CD4-positive, alpha-beta memory T cell (primary cell): Measurements from ENCODE around the gene PATL1. TPM values are rescaled to one million over a fixed set of nuclear protein-coding genes. Genes with fewer than 3 reads are reported as not detected.
A peak's percentile ranks its signal among the peaks of the same experiment; 100 is the strongest.

Source experiments
- CTCF ChIA-PET: fragments of 350-600 bp; sonication (Branson Sonifier 250); formaldehyde crosslinking; loops from one replicate; lab custom pipeline; 2021; ENCODE audit warnings: inconsistent platforms; ENCODE audit not compliant: partially characterized antibody; lab: Charles Lee
- POLR2A ChIA-PET: fragments of 350-600 bp; sonication (Branson Sonifier 250); formaldehyde crosslinking; loops from one replicate; lab custom pipeline; 2021; ENCODE audit not compliant: partially characterized antibody; lab: Charles Lee
- DNase-seq, 5 donors: peaks; one replicate each; pipeline versions ENCODE4 v3.0.0 to v3.0.0-alpha.2; 2020 to 2022; ENCODE audit warnings: mixed read lengths in 1 of 5
- H3K27ac ChIP-seq: one replicate; pipeline ENCODE4 v1.7.0; 2013; ENCODE audit warnings: low read depth, low read length
- H3K27me3 ChIP-seq: 2 replicates; pipeline ENCODE4 v1.7.0; 2013; ENCODE audit warnings: mild to moderate bottlenecking, low read length, moderate library complexity; ENCODE audit not compliant: insufficient read depth
- H3K36me3 ChIP-seq: 2 replicates; pipeline ENCODE4 v1.7.0; 2013; ENCODE audit warnings: mild to moderate bottlenecking, low read length, moderate library complexity; ENCODE audit not compliant: insufficient read depth
- H3K4me1 ChIP-seq: 2 replicates; pipeline ENCODE4 v1.7.0; 2013; ENCODE audit warnings: mild to moderate bottlenecking, low read length, moderate library complexity; ENCODE audit not compliant: insufficient read depth
- H3K4me3 ChIP-seq, 2 donors: one replicate each; pipeline ENCODE4 v1.7.0; 2013; ENCODE audit warnings: low read length in 2 of 2, mild to moderate bottlenecking in 1 of 2
- H3K9me3 ChIP-seq, 2 donors: one replicate each; pipeline ENCODE4 v1.7.0; 2013; ENCODE audit warnings: low read length in 2 of 2, control low read depth in 1 of 2; ENCODE audit not compliant: control insufficient read depth in 1 of 2
- H3K27ac Mint-ChIP-seq, 7 donors: one replicate each; pipeline ENCODE4 v1.8.0; 2020 to 2021; ENCODE audit warnings: mixed read lengths in 7 of 7, mild to moderate bottlenecking in 6 of 7, inconsistent platforms in 3 of 7, moderate library complexity in 3 of 7
- H3K27me3 Mint-ChIP-seq, 2 donors: one replicate each; pipeline ENCODE4 v1.8.0; 2020 to 2021; ENCODE audit warnings: mixed read lengths in 2 of 2
- H3K36me3 Mint-ChIP-seq, 2 donors: one replicate each; pipeline ENCODE4 v1.8.0; 2020 to 2021; ENCODE audit warnings: mixed read lengths in 2 of 2, inconsistent platforms in 1 of 2, mild to moderate bottlenecking in 1 of 2
- H3K4me1 Mint-ChIP-seq, 4 donors: one replicate each; pipeline ENCODE4 v1.8.0; 2020 to 2021; ENCODE audit warnings: mixed read lengths in 4 of 4, mild to moderate bottlenecking in 1 of 4
- H3K4me3 Mint-ChIP-seq, 8 donors: one replicate each; pipeline ENCODE4 v1.8.0; 2020 to 2021; ENCODE audit warnings: mixed read lengths in 8 of 8, mild to moderate bottlenecking in 7 of 8, moderate library complexity in 6 of 8, inconsistent platforms in 3 of 8
- H3K9me3 Mint-ChIP-seq, 8 donors: one replicate each; pipeline ENCODE4 v1.8.0; 2020 to 2021; ENCODE audit warnings: mixed read lengths in 8 of 8, mild to moderate bottlenecking in 5 of 8, inconsistent platforms in 3 of 8, moderate library complexity in 1 of 8
- intact Hi-C: fragments of 100-400 bp; cut with micrococcal nuclease; formaldehyde crosslinking; loops from one replicate; pipeline ENCODE4 v1.15.1; 2023
- polyA plus RNA-seq, 2 donors: library from polyadenylated mRNA; unstranded; fragments of 300-500 nt; fragmentation: Illumina TruSeq; gene quantifications; one replicate each; pipeline ENCODE4 v1.2.3, GENCODE V29; 2021
- total RNA-seq, 2 experiments: library from RNA; stranded (reverse); gene quantifications; one replicate each; pipeline ENCODE4 v1.2.3, GENCODE V29; 2021

The PATL1 gene
- total and polyA plus RNA-seq, 4 experiments from 2014 or later: 2.6 to 45.5 (median 27.0) TPM

DNA sequence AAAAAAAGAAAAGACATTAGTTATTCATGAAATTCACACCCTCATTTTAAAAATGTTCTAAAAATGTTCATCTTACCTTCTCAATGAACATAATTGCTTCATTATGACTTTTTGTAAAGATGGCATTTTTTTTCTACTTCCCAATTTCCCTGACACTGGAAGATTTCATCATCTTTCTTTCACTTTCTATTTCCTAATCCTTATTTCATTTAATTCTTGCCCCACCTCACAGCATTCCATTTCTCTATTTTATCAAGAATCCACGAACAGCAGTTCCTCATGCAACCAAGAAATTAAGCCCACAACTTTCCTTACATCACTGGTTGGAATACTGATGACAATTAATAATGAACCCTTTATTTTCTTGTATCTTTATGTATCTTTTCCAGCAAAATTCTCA lies 1.9 kb downstream of the PATL1 start:
- ChIA-PET CTCF (no interaction called here), POLR2A (interaction anchor here (1.4 to 2.1 kb wide), 3 partner anchors 10 to 51 kb away, joined by 4 to 11 read pairs (median 4); partner anchors contain the start of gene OSBP)
- H3K4me3 Mint-ChIP-seq: peak overlapping the region; percentile 33 to 98 (median 94)
- Histone ChIP-seq H3K27me3 (no peaks in the 10 kb centered on the region), H3K36me3 (peaks cover 23% of the 10 kb centered on the region), H3K27ac (peak overlapping the region; percentile 99), H3K4me3 (no peak overlapping the region), H3K4me1 (peaks cover 56% of the 10 kb centered on the region), H3K9me3 (no peaks in the 10 kb centered on the region)
- no peak for DNase-seq
- peak overlapping the region; percentile 53 to 100 (median 88) for H3K27ac Mint-ChIP-seq
- H3K27me3 Mint-ChIP-seq: no peaks in the 10 kb centered on the region
- H3K36me3 Mint-ChIP-seq: peaks cover 30 to 58% of the 10 kb centered on the region in 2 donors
- H3K9me3 Mint-ChIP-seq: no peaks in the 10 kb centered on the region
- intact Hi-C loops: no loop called here
- peaks cover 32 to 63% (median 40%) of the 10 kb centered on the region in 4 donors for H3K4me1 Mint-ChIP-seq

DNA sequence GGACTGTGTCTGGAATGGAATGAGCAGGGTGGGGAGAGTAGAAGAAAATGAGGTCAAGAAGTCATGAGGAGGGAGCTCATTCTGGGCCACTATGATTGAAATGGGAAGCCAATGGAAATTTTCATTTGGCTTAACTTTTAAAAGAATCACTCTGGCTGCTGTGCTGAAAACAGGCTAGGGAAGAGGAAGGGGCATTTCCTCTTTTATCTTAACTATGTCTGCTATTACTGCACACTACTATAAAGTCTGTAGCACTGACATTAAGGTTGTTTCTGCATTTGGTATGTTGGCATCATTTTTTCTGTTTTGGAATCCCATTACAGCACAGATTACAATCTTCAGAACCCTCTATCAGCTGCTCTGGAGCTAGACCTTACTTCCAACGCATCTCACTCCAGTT lies 8.2 kb downstream of the PATL1 start:
- Mint-ChIP-seq H3K4me3 (peak overlapping the region in 2 of 8 donors; percentile 26 to 43), H3K9me3 (no peaks in the 10 kb centered on the region), H3K4me1 (peaks cover 21 to 36% (median 24%) of the 10 kb centered on the region in 4 donors), H3K27ac (peak overlapping the region in 6 of 7 donors; percentile 0 to 76 (median 44)), H3K27me3 (no peaks in the 10 kb centered on the region), H3K36me3 (peaks cover 51 to 74% of the 10 kb centered on the region in 2 donors)
- peaks cover 49% of the 10 kb centered on the region for H3K36me3 ChIP-seq
- no peak overlapping the region for H3K27ac ChIP-seq
- intact Hi-C loops: no loop called here
- H3K4me1 ChIP-seq: peaks cover 40% of the 10 kb centered on the region
- no peaks in the 10 kb centered on the region for H3K27me3 ChIP-seq
- H3K4me3 ChIP-seq: no peak overlapping the region
- DNase-seq: no peak
- POLR2A ChIA-PET: interaction anchor here (1.8 kb wide), 1 partner anchor 95 kb away, joined by 4 read pairs; no protein-coding TSS in a partner anchor
- H3K9me3 ChIP-seq: no peaks in the 10 kb centered on the region
- CTCF ChIA-PET: no interaction called here

DNA sequence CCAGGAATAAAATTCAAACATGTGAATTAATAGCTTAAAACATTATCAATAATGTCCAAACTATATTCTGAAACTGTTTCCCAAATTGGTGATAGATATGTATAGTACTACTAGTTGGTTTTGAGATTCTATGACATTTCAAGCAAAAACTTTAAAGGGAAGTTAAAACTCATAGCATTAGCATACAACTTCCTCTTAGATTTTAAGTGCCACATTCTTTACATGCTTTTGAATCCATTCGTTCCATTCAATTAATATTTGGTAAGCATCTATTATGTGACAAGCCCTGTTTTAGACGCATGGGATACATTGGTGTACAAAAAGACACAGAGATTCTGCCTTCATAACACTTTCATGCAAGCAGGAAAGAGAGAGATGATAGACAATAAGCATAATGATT lies 8.9 kb downstream of the PATL1 start:
- Histone ChIP-seq H3K27me3 (no peaks in the 10 kb centered on the region), H3K4me3 (no peak overlapping the region), H3K36me3 (peaks cover 51% of the 10 kb centered on the region), H3K9me3 (no peaks in the 10 kb centered on the region), H3K4me1 (peaks cover 40% of the 10 kb centered on the region), H3K27ac (no peak overlapping the region)
- H3K4me1 Mint-ChIP-seq: peaks cover 17 to 30% (median 20%) of the 10 kb centered on the region in 4 donors
- no peaks in the 10 kb centered on the region for H3K27me3 Mint-ChIP-seq
- no peaks in the 10 kb centered on the region for H3K9me3 Mint-ChIP-seq
- intact Hi-C loops: no loop called here
- peaks cover 51 to 75% of the 10 kb centered on the region in 2 donors for H3K36me3 Mint-ChIP-seq
- H3K27ac Mint-ChIP-seq: peak overlapping the region in 5 of 7 donors; percentile 0 to 74 (median 53)
- H3K4me3 Mint-ChIP-seq: peak overlapping the region in 2 of 8 donors; percentile 26 to 43
- DNase-seq: no peak
- ChIA-PET POLR2A (interaction anchor here (1.3 kb wide), 1 partner anchor 9 kb away, joined by 3 read pairs; the partner anchor contains the start of gene PATL1), CTCF (no interaction called here)

DNA sequence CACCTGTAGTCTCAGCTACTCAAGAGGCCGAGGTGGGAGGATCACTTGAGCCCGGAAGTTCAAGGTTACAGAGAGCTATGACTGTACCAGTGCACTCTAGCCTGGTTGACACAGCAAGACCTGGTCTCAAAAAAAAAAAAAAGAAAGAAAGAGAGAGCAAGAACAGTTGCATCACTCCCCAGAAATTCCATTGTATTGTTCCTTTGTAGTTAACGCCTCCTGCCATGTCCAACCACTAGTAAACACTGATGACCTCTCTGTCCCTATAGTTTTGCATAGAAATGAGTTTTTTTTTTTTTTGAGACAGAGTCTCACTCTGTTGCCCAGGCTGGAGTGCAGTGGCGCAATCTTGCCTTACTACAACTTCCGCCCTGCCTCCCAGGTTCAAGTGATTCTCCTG lies 10.8 kb downstream of the PATL1 start:
- peaks cover 59% of the 10 kb centered on the region for H3K36me3 ChIP-seq
- intact Hi-C loops: no loop called here
- no peak for DNase-seq
- H3K27me3 ChIP-seq: no peaks in the 10 kb centered on the region
- Mint-ChIP-seq H3K4me1 (peaks cover 10 to 14% (median 12%) of the 10 kb centered on the region in 4 donors), H3K36me3 (peaks cover 53 to 74% of the 10 kb centered on the region in 2 donors), H3K4me3 (no peak overlapping the region), H3K9me3 (no peaks in the 10 kb centered on the region), H3K27me3 (no peaks in the 10 kb centered on the region), H3K27ac (no peak overlapping the region)
- H3K27ac ChIP-seq: no peak overlapping the region
- H3K9me3 ChIP-seq: no peaks in the 10 kb centered on the region
- ChIA-PET POLR2A (interaction anchor here (1.2 kb wide), 1 partner anchor 42 kb away, joined by 4 read pairs; the partner anchor contains the start of gene OSBP), CTCF (interaction anchor here (1.2 kb wide), 1 partner anchor 144 kb away, joined by 3 read pairs; no protein-coding TSS in a partner anchor)
- no peak overlapping the region for H3K4me3 ChIP-seq
- H3K4me1 ChIP-seq: peaks cover 21% of the 10 kb centered on the region

DNA sequence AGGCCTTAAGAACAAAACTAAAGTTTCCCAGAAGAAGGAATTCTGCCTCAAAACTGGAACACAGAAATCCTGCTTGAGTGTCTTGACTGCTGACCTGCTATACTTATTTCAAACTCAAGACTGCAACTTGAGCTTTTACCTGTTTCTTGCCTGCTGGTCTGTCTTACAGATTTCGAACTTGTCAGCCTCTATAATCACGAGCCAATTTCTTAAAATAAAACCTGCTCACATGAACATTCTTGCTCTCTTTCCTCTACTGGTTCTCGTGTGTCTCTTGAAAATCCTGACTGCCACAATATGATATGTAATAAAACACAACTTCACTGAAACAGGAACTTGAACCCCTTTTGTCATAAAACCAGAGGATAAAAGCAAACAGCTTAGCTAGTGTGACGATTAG lies 13.9 kb downstream of the PATL1 start:
- DNase-seq: no peak
- intact Hi-C loops: no loop called here
- H3K4me1 ChIP-seq: no peaks in the 10 kb centered on the region
- H3K4me3 Mint-ChIP-seq: no peak overlapping the region
- no peaks in the 10 kb centered on the region for H3K9me3 ChIP-seq
- peaks cover 87% of the 10 kb centered on the region for H3K36me3 ChIP-seq
- no peaks in the 10 kb centered on the region for H3K9me3 Mint-ChIP-seq
- no peak overlapping the region for H3K4me3 ChIP-seq
- peaks cover under 1 to 2% (median under 1%) of the 10 kb centered on the region in 4 donors for H3K4me1 Mint-ChIP-seq
- H3K27ac ChIP-seq: no peak overlapping the region
- peak overlapping the region in 1 of 7 donors; percentile 60 for H3K27ac Mint-ChIP-seq
- H3K27me3 ChIP-seq: no peaks in the 10 kb centered on the region
- H3K27me3 Mint-ChIP-seq: no peaks in the 10 kb centered on the region
- POLR2A ChIA-PET: interaction anchor here (1.6 kb wide), 1 partner anchor 12 kb away, joined by 4 read pairs; no protein-coding TSS in a partner anchor
- CTCF ChIA-PET: no interaction called here
- H3K36me3 Mint-ChIP-seq: peaks cover 67 to 86% of the 10 kb centered on the region in 2 donors

DNA sequence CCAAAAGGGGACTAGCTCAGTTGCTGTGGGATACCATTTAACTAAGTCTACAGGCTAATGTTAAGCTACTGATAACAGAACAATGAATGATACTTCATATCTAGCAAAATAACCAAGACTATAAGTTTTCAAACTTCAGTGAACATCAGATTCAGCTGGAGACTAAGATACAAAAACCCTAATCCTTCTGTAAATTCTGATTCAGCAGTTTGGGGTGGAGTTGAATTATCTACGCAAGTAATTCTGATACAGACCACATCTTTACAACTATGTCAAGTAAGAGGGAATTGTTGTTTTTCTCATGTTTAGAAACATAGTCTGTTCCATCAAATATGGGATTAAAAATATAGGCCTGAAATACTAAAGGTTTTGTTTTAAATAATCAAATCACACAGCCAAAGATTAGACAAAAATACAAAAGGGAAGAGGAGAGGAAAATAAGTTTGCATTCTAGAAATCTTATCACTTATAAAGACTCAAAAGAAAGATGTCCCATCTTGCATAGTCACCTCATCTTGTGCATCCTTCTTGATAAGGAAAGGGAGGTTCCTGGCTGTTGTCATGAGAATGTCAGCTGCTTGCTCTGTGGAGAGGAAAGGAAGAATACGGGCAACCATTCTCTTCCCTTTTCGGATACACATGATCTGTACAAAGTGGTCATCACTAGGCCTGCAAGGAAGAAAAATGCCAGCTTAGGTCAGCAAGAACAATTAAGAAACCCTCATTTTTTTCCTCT lies 21.4 kb downstream of the PATL1 start:
- H3K4me1 Mint-ChIP-seq: peaks cover 0 to 1% (median 0%) of the 10 kb centered on the region in 4 donors
- CTCF ChIA-PET: no interaction called here
- H3K27me3 ChIP-seq: no peaks in the 10 kb centered on the region
- intact Hi-C loops: no loop called here
- H3K4me3 Mint-ChIP-seq: no peak overlapping the region
- no peaks in the 10 kb centered on the region for H3K4me1 ChIP-seq
- H3K36me3 ChIP-seq: peaks cover 77% of the 10 kb centered on the region
- H3K9me3 ChIP-seq: no peaks in the 10 kb centered on the region
- H3K9me3 Mint-ChIP-seq: no peaks in the 10 kb centered on the region
- peaks cover 66 to 83% of the 10 kb centered on the region in 2 donors for H3K36me3 Mint-ChIP-seq
- no peak for DNase-seq
- POLR2A ChIA-PET: no interaction called here
- no peaks in the 10 kb centered on the region for H3K27me3 Mint-ChIP-seq
- H3K27ac Mint-ChIP-seq: peak overlapping the region in 2 of 7 donors; percentile 63 to 80
- H3K4me3 ChIP-seq: no peak overlapping the region
- H3K27ac ChIP-seq: no peak overlapping the region

DNA sequence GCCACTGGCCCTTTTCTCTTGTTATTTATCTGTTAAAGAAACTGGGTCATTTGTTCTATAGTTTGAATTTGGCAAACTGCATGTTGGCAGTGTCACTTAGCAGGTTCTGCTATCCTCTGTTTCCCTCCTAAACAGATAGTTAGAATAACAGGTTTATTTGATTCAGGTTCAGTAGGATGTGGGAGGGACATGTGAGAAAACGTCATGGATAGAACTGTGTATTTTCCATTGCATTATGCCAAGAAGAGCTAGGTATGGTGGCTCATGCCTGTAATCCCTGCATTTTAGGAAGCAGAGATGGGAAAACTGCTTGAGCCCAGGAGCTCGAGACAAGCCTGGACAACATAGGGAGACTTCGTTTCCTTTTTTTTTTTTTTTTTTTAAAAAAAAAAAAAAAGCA lies 24.3 kb downstream of the PATL1 start:
- H3K4me1 ChIP-seq: no peaks in the 10 kb centered on the region
- Mint-ChIP-seq H3K4me1 (peaks cover 0 to 1% (median 0%) of the 10 kb centered on the region in 4 donors), H3K36me3 (peaks cover 57 to 81% of the 10 kb centered on the region in 2 donors), H3K27ac (peak overlapping the region in 2 of 7 donors; percentile 8 to 42), H3K4me3 (no peak overlapping the region), H3K27me3 (no peaks in the 10 kb centered on the region), H3K9me3 (no peaks in the 10 kb centered on the region)
- intact Hi-C loops: no loop called here
- H3K4me3 ChIP-seq: no peak overlapping the region
- H3K9me3 ChIP-seq: no peaks in the 10 kb centered on the region
- DNase-seq: no peak
- POLR2A ChIA-PET: no interaction called here
- H3K27ac ChIP-seq: no peak overlapping the region
- CTCF ChIA-PET: interaction anchor here (0.6 kb wide), 1 partner anchor 32 kb away, joined by 3 read pairs; no protein-coding TSS in a partner anchor
- peaks cover 68% of the 10 kb centered on the region for H3K36me3 ChIP-seq
- no peaks in the 10 kb centered on the region for H3K27me3 ChIP-seq
